Tibial nerve (tissue), 3 donors: ENCODE results near the gene CCDC18.

Experiments used
- POLR2A ChIP-seq, 2 donors: fragments of 450-650 bp; IDR thresholded peaks; one replicate each; pipeline ENCODE4 v1.6.1; 2017; ENCODE audit warnings: antibody characterized with exemption in 2 of 2, mild to moderate bottlenecking in 2 of 2, moderate library complexity in 2 of 2
- TF ChIP-seq, protein P1 (sequence below), 5 experiments: fragments of 200-600 bp in 3 of 5; fragments of 450-650 bp in 2 of 5; sonication (generic) in 3 of 5; IDR thresholded peaks; one replicate each; pipeline ENCODE4 v1.5.1; 2016 to 2019; ENCODE audit warnings: antibody characterized with exemption in 5 of 5, mild to moderate bottlenecking in 3 of 5, moderate library complexity in 2 of 5

DNA sequence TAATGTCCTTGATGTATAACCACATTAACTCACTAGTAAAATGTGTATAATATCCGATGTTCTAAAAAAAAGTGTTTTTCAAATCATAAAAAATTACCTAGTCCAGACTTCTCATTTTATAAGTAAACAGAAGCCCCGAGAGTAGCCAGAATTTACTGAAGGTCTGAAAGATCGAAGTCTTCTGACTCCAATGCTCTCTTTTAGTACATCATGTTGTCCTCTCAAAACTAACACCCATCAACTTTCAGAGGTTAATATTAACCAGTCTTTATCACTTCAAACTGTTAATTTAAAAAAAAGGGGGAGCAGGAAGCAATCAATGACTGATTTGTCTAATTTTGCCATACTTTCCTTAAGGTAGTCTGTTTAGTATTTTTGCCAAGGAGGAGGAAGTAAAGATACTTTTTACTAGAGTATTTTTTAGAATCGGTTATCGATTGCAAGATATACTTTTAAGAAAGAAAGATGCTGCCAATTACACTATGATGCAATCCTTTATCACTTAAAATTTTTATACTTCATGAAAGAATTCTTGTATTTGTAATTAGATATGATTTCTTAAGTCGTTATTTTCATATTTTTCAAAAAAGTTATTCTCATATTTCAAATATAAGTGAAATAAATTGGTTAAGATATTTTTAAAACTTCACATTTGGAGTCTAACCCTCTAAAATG is 25.5 kb downstream of the CCDC18 start:
- no peak for TF ChIP-seq POLR2A (IDR thresholded peaks at IDR 0.05)
- TF ChIP-seq, protein P1, sequence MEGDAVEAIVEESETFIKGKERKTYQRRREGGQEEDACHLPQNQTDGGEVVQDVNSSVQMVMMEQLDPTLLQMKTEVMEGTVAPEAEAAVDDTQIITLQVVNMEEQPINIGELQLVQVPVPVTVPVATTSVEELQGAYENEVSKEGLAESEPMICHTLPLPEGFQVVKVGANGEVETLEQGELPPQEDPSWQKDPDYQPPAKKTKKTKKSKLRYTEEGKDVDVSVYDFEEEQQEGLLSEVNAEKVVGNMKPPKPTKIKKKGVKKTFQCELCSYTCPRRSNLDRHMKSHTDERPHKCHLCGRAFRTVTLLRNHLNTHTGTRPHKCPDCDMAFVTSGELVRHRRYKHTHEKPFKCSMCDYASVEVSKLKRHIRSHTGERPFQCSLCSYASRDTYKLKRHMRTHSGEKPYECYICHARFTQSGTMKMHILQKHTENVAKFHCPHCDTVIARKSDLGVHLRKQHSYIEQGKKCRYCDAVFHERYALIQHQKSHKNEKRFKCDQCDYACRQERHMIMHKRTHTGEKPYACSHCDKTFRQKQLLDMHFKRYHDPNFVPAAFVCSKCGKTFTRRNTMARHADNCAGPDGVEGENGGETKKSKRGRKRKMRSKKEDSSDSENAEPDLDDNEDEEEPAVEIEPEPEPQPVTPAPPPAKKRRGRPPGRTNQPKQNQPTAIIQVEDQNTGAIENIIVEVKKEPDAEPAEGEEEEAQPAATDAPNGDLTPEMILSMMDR (IDR thresholded peaks at IDR 0.05): no peak
